ENCODE measurements around the gene TEKT1.

TEKT1 gene

DNA sequence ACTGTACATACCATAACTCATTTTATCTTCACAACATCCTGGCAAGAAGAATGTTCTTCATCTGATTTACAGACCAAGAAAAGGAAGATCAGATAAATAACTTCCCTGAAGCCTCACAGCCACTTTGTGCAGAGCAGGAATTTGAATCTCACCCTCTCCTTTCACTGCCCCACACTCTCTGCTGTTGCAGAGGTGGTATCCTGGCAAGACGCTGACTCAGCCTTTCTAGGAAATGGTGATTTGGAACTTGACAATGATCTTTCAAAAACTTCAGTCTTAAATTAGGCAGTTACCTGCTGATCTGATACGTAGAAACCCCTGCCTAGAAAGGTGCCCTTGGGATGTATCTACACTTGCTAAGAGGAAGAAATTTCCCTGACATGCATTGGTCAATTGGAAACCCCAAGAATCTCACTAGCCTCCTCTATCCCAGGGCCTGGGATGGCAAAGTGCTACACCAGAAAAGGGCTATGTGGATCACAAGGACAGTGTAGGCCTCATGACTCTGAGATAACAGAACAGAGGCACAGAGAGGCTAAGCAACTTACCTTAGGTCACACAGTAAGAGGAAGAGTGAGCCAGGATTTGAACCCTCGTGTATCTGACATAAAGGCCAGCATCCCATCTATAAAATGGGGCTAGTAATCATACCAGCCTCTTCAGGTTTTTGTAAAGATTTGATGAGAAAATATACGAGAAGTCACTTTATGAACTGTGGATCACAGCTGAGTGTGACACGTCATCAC, 37.6 kb downstream of the TEKT1 start:
- no peak for DNase-seq (ENCODE audit: low read depth in 1 of 2, low spot score in 1 of 2)
- TF ChIP-seq GABPA (IDR thresholded peaks at IDR 0.05; ENCODE audit: low read depth) (no peak), SPI1 (IDR thresholded peaks at IDR 0.05; ENCODE audit: borderline replicate concordance, low read depth) (no peak), POLR2AphosphoS5 (IDR thresholded peaks at IDR 0.05; ENCODE audit: low read depth) (no peak)
- TF ChIP-seq, protein P1, sequence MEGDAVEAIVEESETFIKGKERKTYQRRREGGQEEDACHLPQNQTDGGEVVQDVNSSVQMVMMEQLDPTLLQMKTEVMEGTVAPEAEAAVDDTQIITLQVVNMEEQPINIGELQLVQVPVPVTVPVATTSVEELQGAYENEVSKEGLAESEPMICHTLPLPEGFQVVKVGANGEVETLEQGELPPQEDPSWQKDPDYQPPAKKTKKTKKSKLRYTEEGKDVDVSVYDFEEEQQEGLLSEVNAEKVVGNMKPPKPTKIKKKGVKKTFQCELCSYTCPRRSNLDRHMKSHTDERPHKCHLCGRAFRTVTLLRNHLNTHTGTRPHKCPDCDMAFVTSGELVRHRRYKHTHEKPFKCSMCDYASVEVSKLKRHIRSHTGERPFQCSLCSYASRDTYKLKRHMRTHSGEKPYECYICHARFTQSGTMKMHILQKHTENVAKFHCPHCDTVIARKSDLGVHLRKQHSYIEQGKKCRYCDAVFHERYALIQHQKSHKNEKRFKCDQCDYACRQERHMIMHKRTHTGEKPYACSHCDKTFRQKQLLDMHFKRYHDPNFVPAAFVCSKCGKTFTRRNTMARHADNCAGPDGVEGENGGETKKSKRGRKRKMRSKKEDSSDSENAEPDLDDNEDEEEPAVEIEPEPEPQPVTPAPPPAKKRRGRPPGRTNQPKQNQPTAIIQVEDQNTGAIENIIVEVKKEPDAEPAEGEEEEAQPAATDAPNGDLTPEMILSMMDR (IDR thresholded peaks at IDR 0.05; ENCODE audit: insufficient read depth, low read length): no peak
- no peak overlapping the region for H3K27ac ChIP-seq (replicated peaks)
- H3K27me3 ChIP-seq (ENCODE audit: insufficient read depth, poor library complexity, severe bottlenecking): no peaks in the 10 kb centered on the region
- no peak overlapping the region for H3K4me3 ChIP-seq (replicated peaks; ENCODE audit: insufficient read depth, low read length)

DNA sequence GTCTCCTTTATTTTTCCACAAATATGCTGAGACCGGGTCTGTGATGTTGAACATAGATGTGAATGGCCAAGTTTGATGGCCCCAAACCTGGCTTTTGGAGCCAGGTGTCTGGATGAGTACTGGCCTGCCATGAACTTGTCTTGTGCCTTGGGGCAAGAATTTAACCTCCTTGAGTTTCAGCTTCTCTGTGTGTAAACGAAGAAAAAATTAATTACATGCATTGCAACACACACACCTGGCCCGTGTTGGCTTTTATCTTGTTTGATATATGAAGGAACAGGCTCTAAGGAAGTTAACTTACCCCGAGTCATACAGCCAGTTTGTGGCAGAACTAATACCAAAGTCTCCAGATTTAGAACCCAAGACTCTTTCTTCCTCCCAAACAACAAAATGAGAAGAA, 42.4 kb downstream of the TEKT1 start:
- no peak for DNase-seq (ENCODE audit: low read depth in 1 of 2, low spot score in 1 of 2)
- TF ChIP-seq POLR2AphosphoS5 (IDR thresholded peaks at IDR 0.05; ENCODE audit: low read depth): no peak
- TF ChIP-seq, protein P1 (IDR thresholded peaks at IDR 0.05; ENCODE audit: insufficient read depth, low read length): no peak
- TF ChIP-seq, protein P2, sequence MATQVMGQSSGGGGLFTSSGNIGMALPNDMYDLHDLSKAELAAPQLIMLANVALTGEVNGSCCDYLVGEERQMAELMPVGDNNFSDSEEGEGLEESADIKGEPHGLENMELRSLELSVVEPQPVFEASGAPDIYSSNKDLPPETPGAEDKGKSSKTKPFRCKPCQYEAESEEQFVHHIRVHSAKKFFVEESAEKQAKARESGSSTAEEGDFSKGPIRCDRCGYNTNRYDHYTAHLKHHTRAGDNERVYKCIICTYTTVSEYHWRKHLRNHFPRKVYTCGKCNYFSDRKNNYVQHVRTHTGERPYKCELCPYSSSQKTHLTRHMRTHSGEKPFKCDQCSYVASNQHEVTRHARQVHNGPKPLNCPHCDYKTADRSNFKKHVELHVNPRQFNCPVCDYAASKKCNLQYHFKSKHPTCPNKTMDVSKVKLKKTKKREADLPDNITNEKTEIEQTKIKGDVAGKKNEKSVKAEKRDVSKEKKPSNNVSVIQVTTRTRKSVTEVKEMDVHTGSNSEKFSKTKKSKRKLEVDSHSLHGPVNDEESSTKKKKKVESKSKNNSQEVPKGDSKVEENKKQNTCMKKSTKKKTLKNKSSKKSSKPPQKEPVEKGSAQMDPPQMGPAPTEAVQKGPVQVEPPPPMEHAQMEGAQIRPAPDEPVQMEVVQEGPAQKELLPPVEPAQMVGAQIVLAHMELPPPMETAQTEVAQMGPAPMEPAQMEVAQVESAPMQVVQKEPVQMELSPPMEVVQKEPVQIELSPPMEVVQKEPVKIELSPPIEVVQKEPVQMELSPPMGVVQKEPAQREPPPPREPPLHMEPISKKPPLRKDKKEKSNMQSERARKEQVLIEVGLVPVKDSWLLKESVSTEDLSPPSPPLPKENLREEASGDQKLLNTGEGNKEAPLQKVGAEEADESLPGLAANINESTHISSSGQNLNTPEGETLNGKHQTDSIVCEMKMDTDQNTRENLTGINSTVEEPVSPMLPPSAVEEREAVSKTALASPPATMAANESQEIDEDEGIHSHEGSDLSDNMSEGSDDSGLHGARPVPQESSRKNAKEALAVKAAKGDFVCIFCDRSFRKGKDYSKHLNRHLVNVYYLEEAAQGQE (IDR thresholded peaks at IDR 0.05; ENCODE audit: insufficient replicate concordance, low read depth): no peak
- TF ChIP-seq GABPA (IDR thresholded peaks at IDR 0.05; ENCODE audit: low read depth): no peak
- TF ChIP-seq SPI1 (IDR thresholded peaks at IDR 0.05; ENCODE audit: borderline replicate concordance, low read depth): no peak
- Histone ChIP-seq H3K27me3 (ENCODE audit: insufficient read depth, poor library complexity, severe bottlenecking) (no peaks in the 10 kb centered on the region), H3K27ac (replicated peaks) (no peak overlapping the region), H3K4me3 (replicated peaks; ENCODE audit: insufficient read depth, low read length) (no peak overlapping the region)

DNA sequence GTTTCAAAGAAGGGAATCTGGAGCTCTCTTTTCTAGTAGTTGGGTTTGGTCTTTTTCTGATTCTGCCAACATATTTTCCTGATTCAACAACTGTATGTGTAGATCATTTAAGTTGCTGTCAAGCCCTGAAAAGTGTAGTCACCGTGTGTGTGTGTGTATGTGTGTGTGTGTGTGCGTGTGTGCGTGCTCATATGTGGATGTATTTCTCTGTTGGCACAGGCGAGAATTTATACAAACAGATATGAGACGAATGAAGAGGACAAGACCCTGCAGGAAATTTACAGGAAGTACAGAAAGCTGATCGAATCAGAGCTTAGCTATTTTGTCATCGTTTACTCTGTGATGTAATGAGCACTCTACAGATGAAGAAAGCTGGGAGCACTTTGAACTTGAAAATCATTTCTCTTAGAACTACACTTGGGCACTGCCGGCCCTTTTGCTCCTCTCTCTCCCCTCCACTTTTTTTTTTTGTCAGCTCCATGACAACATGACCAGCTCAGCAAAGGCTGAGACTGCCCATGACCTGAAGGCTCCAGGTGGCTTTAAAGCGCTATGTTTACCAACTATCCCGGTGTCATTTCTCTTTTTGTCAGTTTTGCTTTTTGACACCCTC, 44.3 kb downstream of the TEKT1 start:
- Histone ChIP-seq H3K27ac (replicated peaks) (no peak overlapping the region), H3K4me3 (replicated peaks; ENCODE audit: insufficient read depth, low read length) (no peak overlapping the region), H3K27me3 (ENCODE audit: insufficient read depth, poor library complexity, severe bottlenecking) (no peaks in the 10 kb centered on the region)
- DNase-seq (ENCODE audit: low read depth in 1 of 2, low spot score in 1 of 2): no peak
- TF ChIP-seq, protein P2 (IDR thresholded peaks at IDR 0.05; ENCODE audit: insufficient replicate concordance, low read depth): no peak
- TF ChIP-seq SPI1 (IDR thresholded peaks at IDR 0.05; ENCODE audit: borderline replicate concordance, low read depth): no peak
- TF ChIP-seq POLR2AphosphoS5 (IDR thresholded peaks at IDR 0.05; ENCODE audit: low read depth): no peak
- no peak for TF ChIP-seq GABPA (IDR thresholded peaks at IDR 0.05; ENCODE audit: low read depth)
- TF ChIP-seq, protein P1 (IDR thresholded peaks at IDR 0.05; ENCODE audit: insufficient read depth, low read length): no peak

Measured in HL-60 (cell line).